Measurements from ENCODE around the gene TRMT61A. TPM values are rescaled to one million over a fixed set of nuclear protein-coding genes. Genes with fewer than 3 reads are reported as not detected.

TRMT61A gene
- total and polyA plus RNA-seq, 2 donors (not counting 3 experiments of a cell fraction or from before 2014, with no cell fraction given): 6.8 to 10.6 TPM

GRCh38 chr14:103558071-103558882 lies 29.3 kb downstream of the TRMT61A start:
- TF ChIP-seq JUN (IDR thresholded peaks at IDR 0.05; ENCODE audit: borderline replicate concordance, insufficient read depth, insufficient read length, low read depth): no peak
- no peak for TF ChIP-seq GATA2 (IDR thresholded peaks at IDR 0.05; ENCODE audit: insufficient read depth, insufficient read length, low read depth, low read length)
- no peak for TF ChIP-seq FOS (IDR thresholded peaks at IDR 0.05; ENCODE audit: borderline replicate concordance, insufficient read depth, low read length)
- TF ChIP-seq POLR2AphosphoS5 (IDR thresholded peaks at IDR 0.05; ENCODE audit: insufficient read depth, low read depth, low read length): no peak
- no peak for TF ChIP-seq MYC (IDR thresholded peaks at IDR 0.05; ENCODE audit: low read depth, low read length)
- no peak for DNase-seq (ENCODE audit: low read depth, low spot score)
- H3K27ac ChIP-seq (ENCODE audit: insufficient read depth, low read depth, low read length): no peak overlapping the region
- H3K9me3 ChIP-seq (replicated peaks; ENCODE audit: control insufficient read depth, insufficient read depth, low read length): no peaks in the 10 kb centered on the region
- POLR2A ChIA-PET: no interaction called here
- CTCF ChIA-PET: interaction anchor here (0.6 to 3.0 kb wide), 2 partner anchors 11 to 40 kb away, joined by 4 to 6 read pairs; no protein-coding TSS in a partner anchor
- H3K9ac ChIP-seq (replicated peaks; ENCODE audit: extremely low read depth, insufficient read depth, low read length): no peak overlapping the region
- peaks cover 62% of the 10 kb centered on the region for H3K79me2 ChIP-seq (ENCODE audit: control insufficient read depth, insufficient read depth, low read length)
- H3K4me1 ChIP-seq (ENCODE audit: control insufficient read depth, extremely low read depth, insufficient read depth, low read length): peaks cover 14% of the 10 kb centered on the region
- intact Hi-C loops (cut with micrococcal nuclease) (no loop called here), dilution Hi-C loops (cut with MboI; ENCODE audit: extremely low pct_ligation_motif_present, low sequenced_read_pairs) (no loop called here)
- H3K27me3 ChIP-seq (ENCODE audit: control insufficient read depth in 2 of 2, insufficient read depth in 2 of 2, low read length in 2 of 2): no peaks in the 10 kb centered on the region
- no peaks in the 10 kb centered on the region for H3K9me1 ChIP-seq (replicated peaks; ENCODE audit: control insufficient read depth, extremely low read depth, insufficient read depth, low read length)
- H3K36me3 ChIP-seq (ENCODE audit: control insufficient read depth in 2 of 2, extremely low read depth in 1 of 2, insufficient read depth in 2 of 2, low read length in 2 of 2): peaks cover 16 to 21% of the 10 kb centered on the region in 2 experiments
- no peak overlapping the region for H2AFZ ChIP-seq (ENCODE audit: low read depth, low read length)
- H3K4me3 ChIP-seq (replicated peaks in 1 of 3; ENCODE audit: insufficient read depth in 1 of 3, low read depth in 1 of 3, low read length in 3 of 3): no peak overlapping the region
- no peak for FAIRE-seq
- H3K4me2 ChIP-seq (ENCODE audit: insufficient read depth, low read length): no peak overlapping the region
- H4K20me1 ChIP-seq (replicated peaks; ENCODE audit: control insufficient read depth, extremely low read depth, insufficient read depth, low read length): no peaks in the 10 kb centered on the region
- BruUV-seq (replicated peaks): no TSS peak

- CTCF ChIA-PET: no interaction called here
- no peak for FAIRE-seq
These were observed 30.8 kb downstream of the TRMT61A start for GRCh38 chr14:103559766-103560165.

More at GRCh38 chr14:103559766-103560165, 30.8 kb downstream of the TRMT61A start:
- Histone ChIP-seq H3K9me1 (replicated peaks; ENCODE audit: control insufficient read depth, extremely low read depth, insufficient read depth, low read length) (no peaks in the 10 kb centered on the region), H3K27ac (ENCODE audit: insufficient read depth, low read depth, low read length) (no peak overlapping the region), H3K79me2 (ENCODE audit: control insufficient read depth, insufficient read depth, low read length) (peaks cover 77% of the 10 kb centered on the region), H3K4me2 (ENCODE audit: insufficient read depth, low read length) (no peak overlapping the region), H3K9me3 (replicated peaks; ENCODE audit: control insufficient read depth, insufficient read depth, low read length) (no peaks in the 10 kb centered on the region), H3K4me1 (ENCODE audit: control insufficient read depth, extremely low read depth, insufficient read depth, low read length) (peaks cover 23% of the 10 kb centered on the region), H3K27me3 (ENCODE audit: control insufficient read depth in 2 of 2, insufficient read depth in 2 of 2, low read length in 2 of 2) (no peaks in the 10 kb centered on the region), H4K20me1 (replicated peaks; ENCODE audit: control insufficient read depth, extremely low read depth, insufficient read depth, low read length) (no peaks in the 10 kb centered on the region), H3K9ac (replicated peaks; ENCODE audit: extremely low read depth, insufficient read depth, low read length) (no peak overlapping the region), H2AFZ (ENCODE audit: low read depth, low read length) (no peak overlapping the region), H3K36me3 (ENCODE audit: control insufficient read depth in 2 of 2, extremely low read depth in 1 of 2, insufficient read depth in 2 of 2, low read length in 2 of 2) (peaks cover 16 to 21% of the 10 kb centered on the region in 2 experiments), H3K4me3 (replicated peaks in 1 of 3; ENCODE audit: insufficient read depth in 1 of 3, low read depth in 1 of 3, low read length in 3 of 3) (no peak overlapping the region)
- POLR2A ChIA-PET: no interaction called here
- intact Hi-C loops (cut with micrococcal nuclease) (loop anchor here (5.0 kb wide), 1 partner anchor 32 kb away; the partner anchor contains the start of gene TRMT61A), dilution Hi-C loops (cut with MboI; ENCODE audit: extremely low pct_ligation_motif_present, low sequenced_read_pairs) (no loop called here)
- BruUV-seq (replicated peaks): no TSS peak
- TF ChIP-seq EZH2 (IDR thresholded peaks at IDR 0.05; ENCODE audit: borderline replicate concordance, low read depth, low read length, severe bottlenecking): no peak
- no peak for TF ChIP-seq CTCF (IDR thresholded peaks at IDR 0.05; ENCODE audit: extremely low read depth in 1 of 2, insufficient read depth in 1 of 2, low read depth in 1 of 2, low read length in 2 of 2)
- TF ChIP-seq GATA2 (IDR thresholded peaks at IDR 0.05; ENCODE audit: insufficient read depth, insufficient read length, low read depth, low read length): no peak
- no peak for TF ChIP-seq JUN (IDR thresholded peaks at IDR 0.05; ENCODE audit: borderline replicate concordance, insufficient read depth, insufficient read length, low read depth)
- no peak for TF ChIP-seq POLR2A (IDR thresholded peaks at IDR 0.05; ENCODE audit: low read depth, low read length)
- no peak for TF ChIP-seq MAX (IDR thresholded peaks at IDR 0.05; ENCODE audit: insufficient read depth, insufficient read length)
- no peak for TF ChIP-seq MYC (IDR thresholded peaks at IDR 0.05; ENCODE audit: low read depth, low read length)
- no peak for TF ChIP-seq FOS (IDR thresholded peaks at IDR 0.05; ENCODE audit: borderline replicate concordance, insufficient read depth, low read length)
- no peak for TF ChIP-seq POLR2AphosphoS5 (IDR thresholded peaks at IDR 0.05; ENCODE audit: insufficient read depth, low read depth, low read length)
- DNase-seq (ENCODE audit: low read depth, low spot score): no peak
